Right lobe of liver (tissue), 6 donors: ENCODE measurements around the gene ZBED3. TPM values are rescaled to one million over a fixed set of nuclear protein-coding genes. Genes with fewer than 3 reads are reported as not detected.
"Not testable (repeated sequence)": the region's sequence is repeated elsewhere in the genome, so short reads cannot be mapped to it uniquely, and the experiment has no call there.

Source experiments
- ATAC-seq, 4 donors: fragments of 200-7000 bp; cut with Tn5 transposase; one replicate each; pipeline ENCODE4 v1.9.1; 2020; ENCODE audit warnings: mild to moderate bottlenecking in 4 of 4, moderate library complexity in 4 of 4
- DNase-seq, 3 donors: peaks; one replicate each; pipeline ENCODE4 v3.0.0-alpha.2; 2020
- H3K27ac ChIP-seq, 3 donors: fragments of 200-600 bp; one replicate each; pipeline ENCODE4 v1.8.0; 2022
- H3K27me3 ChIP-seq, 2 donors: fragments of 200-600 bp; one replicate each; pipeline ENCODE4 v1.8.0; 2022
- H3K36me3 ChIP-seq, 4 donors: fragments of 200-600 bp; sonication (generic) in 1 of 4; one replicate each; pipeline versions ENCODE4 v1.5.1 to v1.8.0; 2017 to 2022; ENCODE audit warnings: control low read depth in 1 of 4
- H3K4me1 ChIP-seq, 4 donors: fragments of 200-600 bp; sonication (generic) in 1 of 4; one replicate each; pipeline versions ENCODE4 v1.5.1 to v1.8.0; 2017 to 2022; ENCODE audit warnings: control low read depth in 1 of 4
- H3K4me3 ChIP-seq, 3 donors: fragments of 200-600 bp; one replicate each; pipeline ENCODE4 v1.8.0; 2022
- H3K9me3 ChIP-seq, 4 donors: fragments of 200-600 bp; sonication (generic) in 1 of 4; one replicate each; pipeline versions ENCODE4 v1.5.1 to v1.8.0; 2017 to 2022; ENCODE audit warnings: control low read depth in 1 of 4
- CTCF ChIP-seq, 4 donors: fragments of 200-600 bp in 3 of 4; fragments of 450-650 bp in 1 of 4; IDR thresholded peaks; one replicate each; pipeline versions ENCODE4 v1.5.1 to v1.8.0; 2016 to 2022; ENCODE audit warnings: antibody characterized with exemption in 4 of 4, mild to moderate bottlenecking in 2 of 4
- POLR2A ChIP-seq: fragments of 450-650 bp; IDR thresholded peaks from one replicate; pipeline ENCODE4 v1.6.1; 2017; ENCODE audit warnings: antibody characterized with exemption, mild to moderate bottlenecking
- WGBS: methylation state at CpG from one replicate; pipeline ENCODE4 v1.1.6; 2018; ENCODE audit warnings: low coverage, low lambda C conversion rate; ENCODE audit not compliant: insufficient coverage; ENCODE audit errors: missing lambda C conversion rate; 5-methylcytosine and 5-hydroxymethylcytosine counted together
- intact Hi-C, 2 donors: fragments of 100-400 bp; cut with DNase I; formaldehyde crosslinking; loops; one replicate each; pipeline versions ENCODE4 v1.11.2 to v1.14.1; 2022
- total RNA-seq, 6 experiments: library from RNA; depleted of rRNA in 2 of 6; stranded (reverse); fragments of >200 nt in 2 of 6; fragmentation: NEBNext Ultra II Directional in 3 of 6; extraction: Animal tissue kit (Norgen Biotek cat#: 25700) in 3 of 6; gene quantifications; one replicate each; pipeline versions ENCODE4 v1.1.0 to v1.2.4, GENCODE V29; 2016 to 2023
- donor health status: DM: no; HTN: yes; CAD: no.
- donor health status: DM: no; HTN: no; CAD: no.
- donor health status: DM: no; HTN: no; CAD: no.
- donor health status: DM: no; HTN: yes; CAD: no.
- donor health status: DM: no; HTN: yes; CAD: no.

The ZBED3 gene
- total RNA-seq, 6 experiments from 2014 or later, result 3.6 to 29.4 (median 11.0) TPM

- Histone ChIP-seq H3K9me3 (no peaks in the 10 kb centered on the region), H3K4me3 (no peak overlapping the region), H3K4me1 (peaks cover 0 to 7% (median 2%) of the 10 kb centered on the region in 4 donors), H3K36me3 (no peaks in the 10 kb centered on the region), H3K27me3 (no peaks in the 10 kb centered on the region), H3K27ac (no peak overlapping the region)
- ATAC-seq, result no peak
- WGBS, result 93% methylated on average over 2 of the region's 6 CpGs
- intact Hi-C loops, result no loop called here
- DNase-seq, result no peak
- TF ChIP-seq CTCF (IDR thresholded peaks at IDR 0.05) (no peak), POLR2A (no peak)
These were observed 4.0 kb downstream of the ZBED3 start for GRCh38 chr5:77083088-77083487.

- Histone ChIP-seq H3K27ac (no peak overlapping the region), H3K27me3 (no peaks in the 10 kb centered on the region), H3K36me3 (no peaks in the 10 kb centered on the region), H3K4me1 (peaks cover 0 to 4% (median 2%) of the 10 kb centered on the region in 4 donors), H3K9me3 (no peaks in the 10 kb centered on the region), H3K4me3 (no peak overlapping the region)
- intact Hi-C loops, result no loop called here
- WGBS, result 15% methylated on average over 1 of the region's 1 CpG
- TF ChIP-seq CTCF (IDR thresholded peaks at IDR 0.05) (no peak), POLR2A (no peak)
- DNase-seq (no peak), ATAC-seq (no peak)
These were observed 4.8 kb downstream of the ZBED3 start for GRCh38 chr5:77082280-77082679.

GRCh38 chr5:77080905-77081304 lies 6.2 kb downstream of the ZBED3 start:
- DNase-seq (no peak), ATAC-seq (no peak)
- Histone ChIP-seq H3K36me3 (no peaks in the 10 kb centered on the region), H3K4me1 (peaks cover 0 to 3% (median 1%) of the 10 kb centered on the region in 4 donors), H3K9me3 (no peaks in the 10 kb centered on the region), H3K4me3 (no peak overlapping the region), H3K27me3 (no peaks in the 10 kb centered on the region), H3K27ac (no peak overlapping the region)
- no peak for TF ChIP-seq CTCF (IDR thresholded peaks at IDR 0.05)
- TF ChIP-seq POLR2A, result no peak
- intact Hi-C loops, result no loop called here
- 55% methylated on average over 5 of the region's 5 CpGs for WGBS

GRCh38 chr5:77080479-77080878 lies 6.6 kb downstream of the ZBED3 start:
- H3K4me1 ChIP-seq, H3K27me3 ChIP-seq, H3K27ac ChIP-seq, intact Hi-C loops, H3K4me3 ChIP-seq, H3K36me3 ChIP-seq, H3K9me3 ChIP-seq: not testable (repeated sequence)
- 36% methylated on average over 6 of the region's 11 CpGs for WGBS
- peak in 1 of 3 donors; percentile 54 for DNase-seq
- peak; percentile 55 to 80 (median 68) for ATAC-seq

- no peak for DNase-seq
- intact Hi-C loops, result no loop called here
- H3K4me1 ChIP-seq, result no peaks in the 10 kb centered on the region
- TF ChIP-seq CTCF (IDR thresholded peaks at IDR 0.05), result peak in 1 of 4 donors; percentile 3
- TF ChIP-seq POLR2A, result no peak
- H3K27ac ChIP-seq, result no peak overlapping the region
- no peaks in the 10 kb centered on the region for H3K36me3 ChIP-seq
- peak overlapping the region in 1 of 3 donors; percentile 52 for H3K4me3 ChIP-seq
- 72% methylated on average over 5 of the region's 12 CpGs for WGBS
- no peaks in the 10 kb centered on the region for H3K27me3 ChIP-seq
- ATAC-seq, result no peak
- H3K9me3 ChIP-seq, result no peaks in the 10 kb centered on the region
These were observed 9.3 kb downstream of the ZBED3 start for GRCh38 chr5:77077829-77078176.
